RWPE2 (cell line): ENCODE measurements around the gene CHKA.

Experiments
- ATAC-seq: fragments of 200-7000 bp; cut with Tn5 transposase; 3 replicates; pipeline ENCODE4 v1.9.1; 2021; ENCODE audit warnings: low read depth
- DNase-seq: peaks from one replicate; pipeline ENCODE4 v3.0.0-alpha.2; 2020; ENCODE audit warnings: low spot score
- H3K27ac ChIP-seq: fragments of 450-650 bp; 2 replicates; pipeline ENCODE4 v1.5.1; 2017; ENCODE audit warnings: mild to moderate bottlenecking; ENCODE audit not compliant: poor library complexity, severe bottlenecking
- H3K27me3 ChIP-seq: fragments of 250-450 bp; sonication (Bioruptor Pico); 2 replicates; pipeline ENCODE4 v1.5.1; 2021; ENCODE audit warnings: mild to moderate bottlenecking, moderate library complexity; ENCODE audit not compliant: insufficient read depth, poor library complexity, severe bottlenecking
- H3K36me3 ChIP-seq: fragments of 250-450 bp; sonication (Bioruptor Pico); 2 replicates; pipeline ENCODE4 v1.5.1; 2020; ENCODE audit warnings: low read depth, mild to moderate bottlenecking, moderate library complexity
- H3K4me1 ChIP-seq: fragments of 250-450 bp; sonication (Bioruptor Pico); 2 replicates; pipeline ENCODE4 v1.5.1; 2021; ENCODE audit warnings: mild to moderate bottlenecking, moderate library complexity; ENCODE audit not compliant: insufficient read depth, poor library complexity, severe bottlenecking
- H3K4me3 ChIP-seq: fragments of 250-450 bp; sonication (Bioruptor Pico); 2 replicates; pipeline ENCODE4 v1.5.1; 2021; ENCODE audit warnings: mild to moderate bottlenecking, moderate library complexity; ENCODE audit not compliant: severe bottlenecking
- H3K9me3 ChIP-seq: fragments of 250-450 bp; sonication (Bioruptor Pico); 2 replicates; pipeline ENCODE4 v1.5.1; 2021; ENCODE audit warnings: mild to moderate bottlenecking, moderate library complexity; ENCODE audit not compliant: severe bottlenecking
- CTCF ChIP-seq: fragments of 450-650 bp; IDR thresholded peaks from one replicate; pipeline ENCODE4 v1.5.1; 2017; ENCODE audit warnings: mild to moderate bottlenecking, moderate library complexity; ENCODE audit not compliant: poor library complexity, severe bottlenecking

CHKA gene

GRCh38 chr11:68031144-68031464, 90.1 kb downstream of the CHKA start:
- no peaks in the 10 kb centered on the region for H3K9me3 ChIP-seq
- TF ChIP-seq CTCF: no peak
- peaks cover 26% of the 10 kb centered on the region for H3K4me1 ChIP-seq
- DNase-seq: no peak
- H3K36me3 ChIP-seq: peaks cover 31% of the 10 kb centered on the region
- peak overlapping the region; percentile 99 for H3K4me3 ChIP-seq
- no peak for ATAC-seq
- H3K27ac ChIP-seq: peak overlapping the region; percentile 76
- H3K27me3 ChIP-seq: no peaks in the 10 kb centered on the region

GRCh38 chr11:68030318-68031143, 90.7 kb downstream of the CHKA start, which contains the start of gene NDUFS8:
Gene NDUFS8, plus strand, starts transcription at chr11:68030681. Its CDS starts 1,471 bp downstream, at chr11:68032152.
- ATAC-seq (peak; percentile 91), DNase-seq (peak; percentile 96)
- Histone ChIP-seq H3K27ac (peak within 1 kb of the TSS; percentile 76), H3K27me3 (no peaks in the 10 kb centered on the region), H3K4me1 (peaks cover 26% of the 10 kb centered on the region), H3K4me3 (peak within 1 kb of the TSS; percentile 99), H3K36me3 (peaks cover 33% of the 10 kb centered on the region), H3K9me3 (no peaks in the 10 kb centered on the region)
- no peak for TF ChIP-seq CTCF

DNA sequence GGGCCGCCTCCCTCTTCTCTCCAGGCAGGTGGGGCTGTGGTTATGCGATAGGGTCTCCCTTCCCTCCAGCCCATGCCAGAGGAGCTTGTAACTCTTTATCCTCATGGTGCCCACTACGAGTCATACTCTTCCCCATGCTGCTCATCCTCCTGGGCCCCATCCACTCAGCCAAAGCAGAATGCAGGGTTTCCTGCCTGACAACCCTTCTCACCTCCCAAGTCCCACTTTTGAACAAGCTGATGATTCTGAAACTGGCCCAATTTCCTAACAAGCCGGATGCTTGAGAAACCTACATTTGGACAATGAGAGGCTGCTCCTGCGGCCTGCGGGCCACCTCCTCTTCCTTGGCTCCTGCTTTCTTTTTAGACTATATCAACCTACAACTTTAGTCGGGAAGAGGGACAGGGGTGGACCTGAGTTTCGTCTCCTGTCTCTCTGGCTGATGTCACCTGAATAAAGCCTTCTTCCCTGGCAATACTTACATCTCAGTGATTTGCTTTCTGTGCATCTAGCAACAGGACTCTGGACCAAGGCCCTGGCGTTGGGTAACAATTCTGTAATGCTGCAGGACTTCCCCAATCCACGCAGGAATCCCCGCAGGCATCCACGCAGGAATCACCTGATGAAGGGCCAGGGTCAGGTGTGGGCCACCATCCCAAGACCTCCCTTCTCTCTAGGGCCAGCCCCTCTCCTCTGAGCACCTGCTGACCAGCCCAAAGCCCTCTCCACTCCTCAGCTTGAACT, 92.2 kb downstream of the CHKA start:
- Histone ChIP-seq H3K27me3 (no peaks in the 10 kb centered on the region), H3K36me3 (peaks cover 36% of the 10 kb centered on the region), H3K4me3 (no peak overlapping the region), H3K9me3 (peaks cover 2% of the 10 kb centered on the region), H3K4me1 (peaks cover 26% of the 10 kb centered on the region), H3K27ac (peak overlapping the region; percentile 76)
- no peak for TF ChIP-seq CTCF
- ATAC-seq (no peak), DNase-seq (no peak)

- Histone ChIP-seq H3K36me3 (peaks cover 23% of the 10 kb centered on the region), H3K4me3 (no peak overlapping the region), H3K4me1 (peaks cover 26% of the 10 kb centered on the region), H3K27ac (peak overlapping the region; percentile 76), H3K9me3 (peaks cover 2% of the 10 kb centered on the region), H3K27me3 (no peaks in the 10 kb centered on the region)
- no peak for TF ChIP-seq CTCF
- ATAC-seq: no peak
- no peak for DNase-seq
Measured at GRCh38 chr11:68027667-68028066, 93.5 kb downstream of the CHKA start.
